Measurements from ENCODE around the gene CYP2U1. TPM values are rescaled to one million over a fixed set of nuclear protein-coding genes. Genes with fewer than 3 reads are reported as not detected.
A peak's percentile ranks its signal among the peaks of the same experiment; 100 is the strongest.

Gene CYP2U1
- total RNA-seq, 1 donor from 2014 or later, result 11.0 TPM

DNA sequence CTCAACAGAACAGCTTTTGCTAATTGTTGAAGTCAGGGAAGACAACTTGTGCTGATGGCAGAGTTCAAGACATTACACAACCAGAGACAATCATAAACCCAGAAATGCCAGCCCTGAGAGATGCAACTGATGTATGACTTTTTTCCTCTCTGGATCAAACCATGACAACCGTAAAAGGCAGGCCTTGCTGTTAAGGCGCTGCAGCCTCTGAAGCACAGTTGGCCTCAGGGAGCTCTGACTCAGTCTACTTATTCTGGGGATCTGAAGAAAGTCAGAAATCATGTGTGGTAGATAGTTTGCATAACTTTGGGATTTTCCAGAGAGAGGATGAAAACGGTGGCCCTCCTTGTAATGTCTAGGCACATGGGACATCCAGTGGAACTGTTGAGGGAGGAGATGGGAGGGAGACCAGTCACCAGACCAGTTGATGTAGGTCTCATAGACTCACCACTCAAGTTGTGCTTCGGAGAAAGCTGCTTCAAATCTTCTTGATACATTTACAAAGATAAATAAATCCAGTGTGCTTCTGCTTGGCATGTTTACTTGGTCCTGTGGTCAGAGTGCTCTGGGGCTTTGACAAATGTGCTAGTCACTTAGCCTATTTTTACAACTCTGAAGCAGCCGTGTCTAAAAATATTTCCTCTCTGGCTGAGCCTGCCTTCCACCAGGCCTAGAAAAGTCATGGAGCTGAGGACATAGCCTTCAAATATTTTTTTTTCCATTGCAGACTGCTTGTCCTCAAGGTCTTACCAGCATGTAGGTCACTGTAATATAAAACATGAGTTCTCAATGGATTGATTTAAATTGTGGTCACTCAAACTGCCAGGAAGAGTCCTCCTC lies 65.8 kb downstream of the CYP2U1 start:
- peaks cover 50% of the 10 kb centered on the region for H3K4me1 ChIP-seq
- no peaks in the 10 kb centered on the region for H3K27me3 ChIP-seq (ENCODE audit: low read depth)
- DNase-seq, result no peak
- no peaks in the 10 kb centered on the region for H3K36me3 ChIP-seq
- intact Hi-C loops (cut with DNase I), result no loop called here
- TF ChIP-seq, protein P1, sequence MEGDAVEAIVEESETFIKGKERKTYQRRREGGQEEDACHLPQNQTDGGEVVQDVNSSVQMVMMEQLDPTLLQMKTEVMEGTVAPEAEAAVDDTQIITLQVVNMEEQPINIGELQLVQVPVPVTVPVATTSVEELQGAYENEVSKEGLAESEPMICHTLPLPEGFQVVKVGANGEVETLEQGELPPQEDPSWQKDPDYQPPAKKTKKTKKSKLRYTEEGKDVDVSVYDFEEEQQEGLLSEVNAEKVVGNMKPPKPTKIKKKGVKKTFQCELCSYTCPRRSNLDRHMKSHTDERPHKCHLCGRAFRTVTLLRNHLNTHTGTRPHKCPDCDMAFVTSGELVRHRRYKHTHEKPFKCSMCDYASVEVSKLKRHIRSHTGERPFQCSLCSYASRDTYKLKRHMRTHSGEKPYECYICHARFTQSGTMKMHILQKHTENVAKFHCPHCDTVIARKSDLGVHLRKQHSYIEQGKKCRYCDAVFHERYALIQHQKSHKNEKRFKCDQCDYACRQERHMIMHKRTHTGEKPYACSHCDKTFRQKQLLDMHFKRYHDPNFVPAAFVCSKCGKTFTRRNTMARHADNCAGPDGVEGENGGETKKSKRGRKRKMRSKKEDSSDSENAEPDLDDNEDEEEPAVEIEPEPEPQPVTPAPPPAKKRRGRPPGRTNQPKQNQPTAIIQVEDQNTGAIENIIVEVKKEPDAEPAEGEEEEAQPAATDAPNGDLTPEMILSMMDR (IDR thresholded peaks at IDR 0.05), result no peak
- H3K4me3 ChIP-seq, result no peak overlapping the region
- no peaks in the 10 kb centered on the region for H3K9me3 ChIP-seq
- ATAC-seq, result peak; percentile 69 to 71
- H3K27ac ChIP-seq, result peak overlapping the region; percentile 25

DNA sequence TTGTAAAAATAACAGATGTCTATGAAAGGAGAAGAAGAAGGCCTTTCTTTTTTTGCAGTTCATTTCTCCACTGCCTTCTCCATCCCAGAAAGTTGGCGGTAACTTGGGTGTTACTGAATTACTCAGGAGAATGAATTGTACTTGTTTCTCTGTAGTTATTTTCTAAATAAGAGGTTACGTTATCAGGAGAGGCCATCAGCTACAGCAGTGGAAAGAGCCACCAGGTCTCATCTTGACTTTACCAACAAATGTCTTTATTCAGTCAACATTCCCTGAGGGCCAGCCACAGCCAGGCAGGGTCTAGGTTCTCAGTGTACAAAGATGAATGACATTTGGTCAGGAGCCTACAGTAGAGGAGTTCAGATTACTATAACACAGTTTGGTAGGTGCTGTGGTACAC lies 66.4 kb downstream of the CYP2U1 start:
- no peak overlapping the region for H3K4me3 ChIP-seq
- no peaks in the 10 kb centered on the region for H3K9me3 ChIP-seq
- no peaks in the 10 kb centered on the region for H3K36me3 ChIP-seq
- no peaks in the 10 kb centered on the region for H3K27me3 ChIP-seq (ENCODE audit: low read depth)
- TF ChIP-seq, protein P1 (IDR thresholded peaks at IDR 0.05), result no peak
- intact Hi-C loops (cut with DNase I), result no loop called here
- ATAC-seq, result no peak
- H3K27ac ChIP-seq, result peak overlapping the region; percentile 25
- DNase-seq, result no peak
- H3K4me1 ChIP-seq, result peaks cover 44% of the 10 kb centered on the region

DNA sequence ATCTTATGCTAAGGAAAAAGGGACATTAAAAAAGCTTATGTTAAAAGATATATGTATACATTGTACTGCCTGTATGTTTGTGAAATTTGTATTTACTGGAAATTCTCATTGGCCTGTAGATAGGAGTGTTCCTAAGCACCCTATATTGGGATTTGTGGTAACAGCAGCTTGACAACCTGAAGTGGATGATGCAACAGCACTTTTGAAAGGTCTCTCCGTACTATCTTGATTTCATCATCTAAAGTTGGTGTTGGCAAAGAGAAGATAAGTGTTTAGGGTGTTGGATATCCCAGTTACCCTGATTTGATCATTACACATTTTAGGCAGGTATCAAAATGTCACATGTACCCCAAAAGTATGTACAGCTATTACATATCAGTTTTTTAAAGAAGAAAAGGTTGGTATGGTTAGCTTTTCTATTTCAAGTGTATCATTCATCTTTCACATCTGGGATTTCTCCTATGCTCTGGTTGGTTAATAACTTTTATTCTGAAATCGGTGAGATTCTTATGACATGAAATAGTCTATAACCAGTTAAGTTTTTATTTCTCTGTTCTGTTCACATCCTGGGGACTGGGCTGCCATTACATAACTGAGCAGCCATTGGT lies 68.7 kb downstream of the CYP2U1 start:
- no peak overlapping the region for H3K27ac ChIP-seq
- intact Hi-C loops (cut with DNase I), result no loop called here

DNA sequence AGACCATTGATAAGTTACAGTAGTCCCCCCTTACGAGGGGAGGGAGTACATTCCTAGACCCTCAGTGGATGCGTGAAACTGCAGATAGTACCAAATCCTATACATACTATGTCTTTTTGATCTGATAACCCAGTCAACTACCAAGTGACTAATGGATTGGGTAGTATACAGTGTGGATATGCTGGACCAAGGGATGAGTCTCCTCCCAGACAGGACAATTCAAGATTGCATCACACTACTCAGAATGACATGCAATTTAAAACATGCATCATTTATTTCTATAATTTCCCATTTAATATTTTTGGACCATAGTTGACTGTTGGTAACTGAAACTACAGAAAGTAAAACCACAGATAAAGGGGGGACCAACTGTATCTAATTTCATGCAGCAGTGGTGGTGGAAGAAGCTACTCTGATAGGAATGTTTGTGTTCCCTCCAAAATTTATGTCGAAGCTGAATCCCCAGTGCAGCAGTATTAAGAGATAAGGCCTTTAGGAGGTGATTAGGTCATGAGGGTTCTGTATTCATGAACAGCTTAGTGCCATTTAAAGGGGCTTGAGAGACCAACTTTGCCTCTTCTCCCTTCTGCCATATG lies 70.3 kb downstream of the CYP2U1 start:
- H3K4me3 ChIP-seq, result no peak overlapping the region
- DNase-seq, result no peak
- H3K27ac ChIP-seq, result no peak overlapping the region
- H3K27me3 ChIP-seq (ENCODE audit: low read depth), result no peaks in the 10 kb centered on the region
- no peaks in the 10 kb centered on the region for H3K36me3 ChIP-seq
- intact Hi-C loops (cut with DNase I), result no loop called here
- no peaks in the 10 kb centered on the region for H3K9me3 ChIP-seq
- TF ChIP-seq, protein P1 (IDR thresholded peaks at IDR 0.05), result no peak
- peaks cover 27% of the 10 kb centered on the region for H3K4me1 ChIP-seq
- ATAC-seq, result no peak

More for the DNA sequence above, 68.7 kb downstream of the CYP2U1 start:
- Histone ChIP-seq H3K27me3 (ENCODE audit: low read depth) (no peaks in the 10 kb centered on the region), H3K4me1 (peaks cover 27% of the 10 kb centered on the region), H3K36me3 (no peaks in the 10 kb centered on the region), H3K9me3 (no peaks in the 10 kb centered on the region), H3K4me3 (no peak overlapping the region)
- TF ChIP-seq, protein P1 (IDR thresholded peaks at IDR 0.05), result no peak
- ATAC-seq (peak; percentile 50 to 77), DNase-seq (no peak)

Other genes with a start within 250 kb of the CYP2U1 start
- 68.2 TPM for gene PAPSS1, start 211.3 kb upstream of the CYP2U1 start, total RNA-seq
- 89.0 TPM for gene SGMS2, start 106.6 kb upstream of the CYP2U1 start, total RNA-seq
- gene HADH, start 58.3 kb downstream of the CYP2U1 start, total RNA-seq, result 48.2 TPM
- gene LEF1, start 237.4 kb downstream of the CYP2U1 start, total RNA-seq, result 4.3 TPM